NCI-H2029 (cell line): ENCODE data around the gene OGFOD2.
"Not testable (repeated sequence)": the region's sequence is repeated elsewhere in the genome, so short reads cannot be mapped to it uniquely, and the experiment has no call there.

Experiments
- DNase-seq: peaks from one replicate; lab custom pipeline; 2025; lab: John Stamatoyannopoulos, UW

The OGFOD2 gene

GRCh38 chr12:123005081-123005626 is 30.1 kb downstream of the OGFOD2 start:
- DNase-seq = no peak

GRCh38 chr12:123006977-123007376 is 31.9 kb downstream of the OGFOD2 start:
- no peak for DNase-seq

DNA sequence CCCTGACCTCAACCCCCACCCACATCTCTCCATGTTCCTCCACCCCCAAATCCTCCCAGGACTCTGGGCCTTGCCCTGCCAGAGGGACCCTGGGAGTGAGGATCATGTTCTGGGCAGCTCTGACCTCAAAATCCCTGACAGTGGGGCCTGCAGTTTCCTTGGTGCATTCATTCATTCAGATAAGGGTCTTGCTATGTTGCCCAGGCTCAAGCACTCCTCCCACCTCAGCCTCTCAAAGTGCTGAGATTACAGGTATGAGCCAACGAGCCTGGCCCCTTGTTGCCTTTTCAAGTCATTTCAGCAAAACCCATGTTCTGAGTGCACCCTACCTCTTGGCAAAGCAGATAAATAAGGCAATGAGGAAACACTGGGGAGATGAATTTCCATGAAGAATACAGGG is 35.1 kb downstream of the OGFOD2 start:
- DNase-seq = no peak

DNA sequence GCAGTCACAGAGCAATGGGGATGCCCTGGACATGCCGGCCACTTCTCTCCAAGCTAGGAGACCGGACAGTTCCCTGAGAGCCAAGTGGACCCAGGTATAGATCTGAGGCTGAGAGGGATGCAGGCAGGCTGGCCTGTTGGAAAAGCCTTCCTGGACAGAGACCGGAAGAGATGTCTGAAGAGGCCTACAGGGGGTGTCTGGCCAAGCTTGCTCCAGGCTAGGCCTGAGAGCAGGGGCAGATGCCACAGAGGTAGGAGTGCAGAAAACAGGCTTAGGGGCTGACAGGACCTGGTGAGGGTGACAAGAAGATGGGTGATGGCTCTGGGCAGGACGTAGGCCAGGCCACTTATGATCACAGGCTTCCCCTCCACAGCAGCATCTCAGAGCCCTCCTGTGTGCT is 35.6 kb downstream of the OGFOD2 start:
- no peak for DNase-seq

GRCh38 chr12:123011701-123012100 is 36.7 kb downstream of the OGFOD2 start:
- no peak for DNase-seq

GRCh38 chr12:123013185-123014095 is 38.4 kb downstream of the OGFOD2 start:
- no peak for DNase-seq

DNA sequence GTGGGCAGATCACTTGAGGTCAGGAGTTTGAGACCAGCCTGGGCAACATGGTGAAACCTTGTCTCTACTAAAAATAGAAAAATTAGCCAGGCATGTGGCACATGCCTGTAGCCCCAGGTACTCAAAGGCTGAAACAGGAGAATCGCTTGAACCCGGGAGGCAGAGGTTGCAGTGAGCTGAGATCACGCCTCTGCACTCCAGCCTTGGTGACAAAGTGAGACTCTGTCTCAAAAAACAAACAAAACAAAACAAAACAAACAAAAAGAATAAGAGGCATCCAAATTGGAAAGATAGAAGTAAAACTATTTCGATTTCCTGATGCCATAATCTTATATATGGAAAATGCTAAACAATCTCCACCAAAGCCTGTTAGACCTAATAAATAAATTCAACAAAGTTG is 39.4 kb downstream of the OGFOD2 start:
- DNase-seq = not testable (repeated sequence)

DNA sequence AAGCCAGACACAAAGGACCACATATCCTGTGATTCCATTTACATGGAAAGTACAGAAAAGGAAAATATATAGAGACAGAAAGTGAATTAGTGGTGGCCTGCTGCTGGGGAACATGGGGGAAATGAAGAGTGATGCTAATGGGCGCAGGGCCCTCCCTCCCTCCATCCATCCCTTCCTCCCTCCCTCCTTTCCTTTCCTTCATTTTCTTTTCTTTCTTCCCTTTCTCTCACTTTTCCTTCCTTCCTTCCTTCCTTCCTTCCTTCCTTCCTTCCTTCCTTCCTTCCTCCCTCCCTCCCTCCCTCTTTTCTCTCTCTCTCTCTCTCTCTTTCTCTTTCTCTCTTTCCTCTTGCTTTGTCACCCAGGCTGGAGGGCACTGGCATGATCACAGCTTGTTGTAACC is 42.7 kb downstream of the OGFOD2 start:
- no peak for DNase-seq

- no peak for DNase-seq
These were observed 44.7 kb downstream of the OGFOD2 start for GRCh38 chr12:123019841-123020138.

DNA sequence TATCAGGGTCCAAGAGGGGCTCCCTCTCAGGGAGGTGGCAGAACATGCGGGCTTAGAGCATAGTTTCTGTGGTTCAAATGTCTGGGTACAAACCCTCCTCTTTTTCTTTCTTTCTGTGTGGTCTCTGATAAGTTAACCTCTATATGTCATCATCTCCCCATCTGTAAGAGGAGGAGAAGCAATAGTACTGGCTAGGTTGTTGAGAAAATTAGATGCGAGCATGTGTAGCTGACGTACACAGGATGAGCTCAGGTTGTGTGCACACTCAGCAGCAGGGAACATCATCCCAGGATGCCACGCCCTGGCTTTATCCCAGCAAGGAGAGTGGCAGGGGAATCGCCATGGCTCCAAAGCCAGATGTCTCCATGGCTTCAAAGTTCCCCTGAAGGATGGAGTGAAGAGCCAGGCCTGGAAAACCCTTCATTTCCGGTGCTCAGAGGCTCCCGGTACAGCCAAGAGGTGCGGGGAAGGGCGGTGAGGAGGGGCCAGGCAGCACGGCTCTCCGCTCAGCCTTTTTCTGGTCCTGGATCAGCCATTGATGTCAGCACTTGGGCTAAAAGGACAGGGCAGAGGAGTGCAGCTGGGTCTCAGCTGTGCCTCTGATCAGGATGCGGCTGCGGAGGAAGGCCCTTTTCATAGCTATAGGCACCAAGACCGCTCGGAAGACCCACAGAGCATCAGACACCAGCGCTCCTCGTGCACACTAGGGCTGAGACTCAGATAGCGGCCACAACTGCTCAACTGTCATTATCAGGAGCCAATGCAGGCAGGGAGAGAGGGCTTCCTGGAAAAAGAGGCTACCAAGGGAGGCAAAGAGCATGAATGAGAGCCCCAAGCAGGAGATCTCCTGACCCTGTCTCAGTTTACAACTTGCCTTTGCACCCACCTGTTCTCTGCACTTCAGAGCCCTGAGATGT is 46.9 kb downstream of the OGFOD2 start:
- DNase-seq = no peak

GRCh38 chr12:123022846-123023245 is 47.8 kb downstream of the OGFOD2 start:
- DNase-seq = no peak

DNA sequence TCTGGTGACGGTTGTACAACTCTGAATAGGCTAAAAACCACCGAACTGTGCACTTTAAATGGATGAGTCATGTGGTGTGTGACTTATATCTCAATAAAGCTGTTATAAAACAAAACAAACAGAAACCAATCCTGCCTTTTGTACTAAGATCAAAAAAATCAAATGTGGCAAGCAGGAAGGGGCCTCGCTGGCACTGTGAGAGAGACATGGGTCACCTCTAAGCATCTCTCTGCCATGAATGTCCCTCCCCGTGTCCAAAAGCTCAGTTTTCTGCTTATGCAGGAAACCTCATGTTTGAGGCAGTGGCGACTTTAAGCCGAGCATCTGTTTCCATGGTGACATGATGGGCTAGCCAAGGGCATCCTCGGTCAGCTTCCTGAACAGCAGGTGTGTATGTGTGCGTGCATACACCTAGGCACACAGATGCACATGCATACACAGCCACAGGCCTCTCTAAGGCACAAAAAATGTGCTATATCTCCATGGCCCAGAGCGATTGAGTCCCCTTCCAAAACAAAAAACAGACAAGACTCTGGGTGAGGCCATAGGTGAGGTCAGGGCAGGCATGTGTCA is 49.9 kb downstream of the OGFOD2 start:
- DNase-seq = no peak

GRCh38 chr12:123026094-123026853 is 51.2 kb downstream of the OGFOD2 start:
- no peak for DNase-seq

DNA sequence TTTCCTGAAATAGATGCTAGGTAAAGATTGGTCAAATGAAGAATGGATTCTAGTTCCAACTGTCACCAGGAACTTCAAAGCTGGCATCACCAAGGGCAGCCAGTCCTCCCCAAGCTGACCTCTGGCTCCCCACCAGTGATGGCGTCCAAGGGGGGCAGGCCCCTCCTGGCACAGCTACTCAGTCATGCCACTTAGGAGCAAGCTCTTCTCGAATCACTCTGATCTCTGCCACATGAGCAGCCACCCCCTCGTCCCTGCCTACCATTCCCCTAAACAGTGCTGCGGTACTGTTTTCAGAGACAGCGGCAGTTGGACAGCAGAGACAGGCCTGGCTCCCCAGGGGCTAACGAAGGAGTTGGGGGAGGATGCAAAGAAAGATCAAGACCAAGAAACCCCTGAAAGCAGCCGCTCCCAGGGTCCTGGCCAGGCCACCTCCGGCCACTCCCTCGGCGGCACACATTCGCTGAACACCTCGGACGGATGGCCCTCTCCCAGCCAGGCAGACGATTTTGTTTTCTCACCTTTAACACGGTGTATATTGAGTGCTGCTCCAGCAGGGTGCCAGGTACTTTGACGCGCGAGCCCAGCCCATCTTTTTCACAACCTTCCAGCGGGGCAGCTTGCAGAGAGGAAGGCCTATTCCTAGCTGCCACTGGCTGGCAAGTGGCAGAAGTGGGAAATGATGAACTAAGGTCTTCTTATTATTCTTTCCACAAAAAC is 52.8 kb downstream of the OGFOD2 start:
- no peak for DNase-seq

GRCh38 chr12:123028475-123028874 is 53.4 kb downstream of the OGFOD2 start:
- no peak for DNase-seq

- DNase-seq = no peak
These were observed 54.5 kb downstream of the OGFOD2 start for GRCh38 chr12:123029550-123029949.
